Activated CD4-positive, alpha-beta T cell treated with anti-CD3 and anti-CD28 coated beads, Interleukin-2, Interleukin-4, amounts not matched to agents 100 ng/mL and 50 ng/mL, durations not matched to agents 16 hours and 8 hours (primary cell): ENCODE measurements around the gene LGALS1.

Experiments
- DNase-seq: peaks from one replicate; pipeline ENCODE4 v3.0.0-alpha.2; 2020; ENCODE audit warnings: low spot score

Gene LGALS1

DNA sequence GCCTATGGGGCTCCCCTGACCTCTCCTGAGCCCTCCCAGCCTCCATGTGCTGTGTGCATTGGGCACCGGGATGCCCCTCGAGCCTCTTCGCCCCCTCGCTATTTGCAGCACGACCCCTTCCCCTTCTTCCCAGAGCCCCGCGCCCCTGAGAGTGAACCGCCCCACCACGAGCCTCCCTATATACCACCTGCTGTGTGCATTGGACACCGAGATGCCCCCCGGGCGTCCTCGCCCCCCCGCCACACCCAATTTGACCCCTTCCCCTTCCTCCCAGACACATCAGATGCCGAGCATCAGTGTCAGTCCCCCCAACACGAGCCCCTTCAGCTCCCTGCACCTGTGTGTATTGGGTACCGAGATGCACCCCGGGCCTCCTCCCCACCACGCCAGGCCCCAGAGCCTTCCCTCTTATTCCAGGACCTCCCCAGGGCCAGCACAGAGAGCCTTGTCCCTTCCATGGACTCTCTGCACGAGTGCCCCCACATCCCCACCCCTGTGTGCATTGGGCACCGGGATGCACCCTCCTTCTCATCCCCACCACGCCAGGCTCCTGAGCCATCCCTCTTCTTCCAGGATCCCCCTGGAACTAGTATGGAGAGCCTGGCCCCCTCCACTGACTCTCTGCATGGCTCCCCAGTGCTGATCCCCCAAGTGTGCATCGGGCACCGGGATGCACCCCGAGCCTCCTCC lies 50.3 kb downstream of the LGALS1 start:
- DNase-seq: no peak

DNA sequence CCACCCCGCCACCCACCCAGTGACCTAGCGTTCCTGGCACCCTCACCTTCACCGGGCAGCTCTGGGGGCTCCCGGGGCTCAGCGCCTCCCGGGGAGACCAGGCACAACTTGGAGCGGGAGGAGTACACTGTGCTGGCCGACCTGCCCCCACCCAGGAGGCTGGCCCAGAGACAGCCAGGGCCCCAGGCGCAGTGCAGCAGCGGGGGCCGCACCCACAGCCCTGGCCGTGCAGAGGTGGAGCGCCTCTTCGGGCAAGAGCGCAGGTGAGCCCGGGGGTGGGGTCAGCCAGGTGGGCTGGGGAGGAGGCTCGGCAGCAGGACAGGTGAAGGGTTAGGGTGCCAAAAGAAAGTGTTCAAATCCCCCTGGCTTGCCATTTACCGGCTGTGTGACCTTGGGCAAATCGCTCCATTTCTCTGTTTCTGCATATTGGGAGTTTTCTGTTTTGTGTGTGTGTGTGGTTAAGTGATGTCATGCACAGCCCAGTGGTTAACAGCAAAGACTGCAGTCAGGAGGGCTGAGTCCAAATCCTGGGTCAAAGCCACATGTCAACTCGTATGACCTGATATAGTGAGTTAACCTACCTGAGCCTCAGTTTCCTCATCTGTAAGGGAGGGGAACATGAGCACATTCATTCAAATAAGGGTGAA lies 50.9 kb downstream of the LGALS1 start:
- DNase-seq: no peak

DNA sequence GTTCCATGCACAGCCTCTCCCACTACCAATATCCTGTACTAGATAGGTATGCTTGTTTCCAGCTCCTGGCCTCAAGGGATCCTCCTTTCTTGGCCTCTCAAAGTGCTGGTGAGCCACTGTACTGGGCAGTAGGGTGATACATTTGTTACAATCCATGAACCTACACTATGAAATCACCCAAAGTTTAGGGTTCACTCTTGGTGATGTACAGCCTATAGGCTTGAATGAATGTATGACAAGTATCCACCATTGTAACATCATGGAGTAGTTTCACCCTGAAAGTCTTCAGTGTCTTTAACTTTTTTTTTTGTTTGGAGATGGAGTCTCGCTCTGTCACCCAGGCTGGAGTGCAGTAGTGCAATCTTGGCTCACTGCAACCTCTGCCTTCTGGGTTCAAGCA lies 53.2 kb downstream of the LGALS1 start:
- DNase-seq: no peak
